Activated gamma-delta T cell treated with Interleukin-2 at 50 U/mL for 16 hours (primary cell): ENCODE results near the gene MTSS2.

Experiments used
- DNase-seq: peaks from one replicate; pipeline ENCODE4 v3.0.0-alpha.2; 2020

MTSS2 gene, protein sequence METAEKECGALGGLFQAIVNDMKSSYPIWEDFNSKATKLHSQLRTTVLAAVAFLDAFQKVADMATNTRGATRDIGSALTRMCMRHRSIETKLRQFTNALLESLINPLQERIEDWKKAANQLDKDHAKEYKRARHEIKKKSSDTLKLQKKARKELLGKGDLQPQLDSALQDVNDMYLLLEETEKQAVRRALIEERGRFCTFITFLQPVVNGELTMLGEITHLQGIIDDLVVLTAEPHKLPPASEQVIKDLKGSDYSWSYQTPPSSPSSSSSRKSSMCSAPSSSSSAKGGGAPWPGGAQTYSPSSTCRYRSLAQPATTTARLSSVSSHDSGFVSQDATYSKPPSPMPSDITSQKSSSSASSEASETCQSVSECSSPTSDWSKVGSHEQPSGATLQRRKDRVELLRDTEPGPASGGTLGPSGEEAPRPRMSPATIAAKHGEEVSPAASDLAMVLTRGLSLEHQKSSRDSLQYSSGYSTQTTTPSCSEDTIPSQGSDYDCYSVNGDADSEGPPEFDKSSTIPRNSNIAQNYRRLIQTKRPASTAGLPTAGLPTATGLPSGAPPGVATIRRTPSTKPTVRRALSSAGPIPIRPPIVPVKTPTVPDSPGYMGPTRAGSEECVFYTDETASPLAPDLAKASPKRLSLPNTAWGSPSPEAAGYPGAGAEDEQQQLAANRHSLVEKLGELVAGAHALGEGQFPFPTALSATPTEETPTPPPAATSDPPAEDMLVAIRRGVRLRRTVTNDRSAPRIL

GRCh38 chr16:70685938-70686375 lies at the start of gene MTSS2:
MTSS2 (minus strand) TSS chr16:70686053; CDS start chr16:70685791, 262 bp downstream.
- DNase-seq: no peak

GRCh38 chr16:70735141-70735979 lies 49.5 kb upstream of the MTSS2 start:
- no peak for DNase-seq

- no peak for DNase-seq
These were observed 48.8 kb upstream of the MTSS2 start for GRCh38 chr16:70734522-70735095.

GRCh38 chr16:70730944-70731343 lies 45.1 kb upstream of the MTSS2 start:
- no peak for DNase-seq

DNA sequence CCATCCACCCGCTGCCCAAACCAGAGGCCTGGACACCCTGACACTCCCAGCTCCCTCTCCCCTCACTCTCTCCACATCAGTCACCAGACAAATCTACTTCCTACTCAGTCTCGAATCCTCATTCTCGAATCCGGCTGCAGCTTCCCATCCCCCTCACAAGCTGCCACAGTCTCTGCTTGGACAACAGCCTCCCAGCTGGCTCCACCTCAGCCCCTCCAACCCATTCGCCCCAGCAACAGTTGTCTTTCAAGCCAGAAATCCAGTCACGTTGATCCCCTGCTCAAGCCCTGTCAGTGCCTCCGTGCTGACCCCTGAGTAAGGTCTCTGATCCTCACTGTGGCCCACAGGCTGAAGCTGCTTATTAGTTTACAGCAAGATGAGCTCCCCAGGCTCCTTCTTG lies 44.2 kb upstream of the MTSS2 start:
- no peak for DNase-seq

DNA sequence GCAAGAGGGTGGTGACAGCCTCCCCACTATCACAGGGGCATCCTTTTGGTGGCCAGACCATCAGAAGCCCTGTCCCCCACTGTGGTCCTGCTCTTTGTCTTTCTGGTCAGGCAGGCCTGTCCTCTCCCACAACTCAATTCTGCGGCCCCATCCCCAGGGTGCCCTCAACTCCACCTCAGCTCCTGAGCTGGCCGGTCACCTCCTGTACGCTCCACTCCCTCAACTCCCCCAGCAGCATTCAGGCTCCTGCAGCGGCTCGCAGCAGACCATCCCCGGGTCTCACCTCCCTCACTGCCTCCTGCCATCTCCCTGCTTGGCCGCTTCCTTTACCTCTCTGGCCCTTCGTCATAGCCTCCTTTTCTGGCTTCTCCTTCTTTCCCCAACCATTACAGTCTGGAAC lies 43.4 kb upstream of the MTSS2 start:
- no peak for DNase-seq

GRCh38 chr16:70728150-70728549 lies 42.3 kb upstream of the MTSS2 start:
- DNase-seq: no peak

GRCh38 chr16:70726892-70727361 lies 41.1 kb upstream of the MTSS2 start:
- no peak for DNase-seq

GRCh38 chr16:70725912-70726828 lies 40.3 kb upstream of the MTSS2 start:
- no peak for DNase-seq

DNA sequence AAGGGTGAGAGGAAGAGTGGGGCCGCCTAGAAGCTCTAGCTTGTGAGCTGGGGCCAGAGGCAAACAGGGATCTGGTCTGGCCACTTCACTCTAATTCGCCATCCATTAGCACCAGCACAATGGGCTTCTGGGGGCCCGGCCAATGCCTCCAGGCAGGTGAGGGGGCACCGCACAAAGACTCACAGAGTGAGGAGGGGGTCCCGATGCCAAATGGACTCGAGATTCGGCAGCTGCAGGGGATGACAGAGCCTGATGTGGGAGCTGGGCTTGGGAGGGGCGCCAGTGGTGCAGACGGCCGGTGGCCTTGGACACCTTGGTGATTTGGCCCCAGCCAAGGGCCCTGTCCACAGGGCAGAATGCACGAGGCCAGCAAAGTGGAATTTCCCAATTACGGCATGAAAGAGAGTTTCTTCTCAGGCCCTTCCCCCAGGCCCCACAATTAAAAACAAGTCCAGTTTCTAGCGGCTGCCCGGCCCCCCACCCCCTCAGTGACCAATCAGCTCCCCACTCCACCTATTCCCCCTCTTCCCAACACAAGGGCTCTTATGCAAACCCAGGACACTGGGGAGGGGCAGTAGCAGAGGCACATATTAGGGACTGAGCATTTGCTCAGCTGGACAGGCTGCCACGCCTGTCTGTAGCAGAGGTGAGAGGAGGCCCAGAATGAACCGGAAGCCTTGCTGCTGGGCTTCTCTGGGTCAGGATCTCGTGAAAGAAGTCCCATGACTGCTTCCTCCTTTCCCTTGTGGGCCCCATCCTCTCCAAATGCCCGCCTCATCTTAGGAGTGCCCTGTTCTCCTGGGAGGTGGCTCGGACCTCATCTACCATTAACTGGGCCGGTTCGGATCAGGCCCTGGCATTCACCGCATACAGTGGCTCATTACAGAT lies 39.4 kb upstream of the MTSS2 start:
- no peak for DNase-seq

DNA sequence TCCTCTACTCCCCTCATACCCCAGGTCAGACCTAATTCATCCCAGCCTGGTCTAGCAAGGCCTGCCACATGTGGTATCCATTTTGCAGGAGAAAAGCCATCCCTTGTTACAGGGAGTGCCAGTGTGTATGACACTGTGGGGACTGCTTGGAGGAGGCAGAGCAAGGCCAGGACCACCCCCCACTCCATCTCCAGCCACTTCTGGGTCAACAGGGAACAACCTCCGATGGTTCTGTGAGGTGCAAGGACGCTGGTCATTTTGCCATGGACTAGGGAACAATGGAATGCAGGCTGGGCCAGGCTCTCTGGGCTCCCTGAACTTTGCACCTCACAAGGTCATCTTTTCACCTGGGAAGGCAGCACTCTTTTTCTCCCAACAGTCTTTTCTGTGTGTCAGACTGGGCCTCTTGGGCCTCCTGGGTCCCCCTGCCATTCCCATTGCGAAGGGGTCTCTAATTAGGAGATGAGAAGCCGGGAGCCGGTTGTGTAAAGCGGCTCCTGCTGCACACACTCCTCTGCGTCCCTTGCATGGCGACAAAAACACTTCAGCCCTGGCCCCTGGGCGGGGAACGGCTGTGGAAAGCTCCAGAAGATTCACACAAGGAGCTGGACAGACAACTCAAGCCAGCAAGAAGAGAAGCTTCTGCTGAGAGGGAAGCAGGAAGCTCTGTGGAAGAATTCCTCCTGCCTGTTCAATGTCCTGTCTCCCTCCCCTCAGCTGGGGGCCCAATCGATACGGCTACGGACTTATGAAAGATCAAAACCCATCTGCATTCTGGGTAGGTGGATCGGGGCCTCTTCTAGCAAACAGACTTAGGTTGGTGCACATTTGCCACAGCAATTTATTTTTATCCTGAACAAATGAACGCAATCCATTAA lies 38.5 kb upstream of the MTSS2 start:
- no peak for DNase-seq

DNA sequence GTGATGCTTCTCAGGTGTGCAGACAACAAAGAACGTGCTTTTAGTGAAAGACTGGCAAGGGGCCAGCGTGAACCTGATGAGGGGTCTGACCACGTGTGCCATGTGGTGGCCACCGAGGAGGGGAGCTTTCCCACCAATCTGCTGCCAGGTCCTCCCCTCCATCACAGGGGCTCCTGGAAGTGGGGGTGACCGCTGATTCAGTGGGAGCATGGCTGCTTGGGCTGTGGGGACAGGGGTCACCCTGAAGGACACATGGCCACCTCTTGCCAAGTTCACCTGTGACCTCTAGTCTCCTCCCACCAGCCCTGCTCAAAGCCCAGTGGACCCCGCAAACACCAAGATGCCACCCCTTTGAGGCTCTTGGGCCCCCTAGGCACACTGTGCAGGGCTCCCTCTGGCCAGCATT lies 37.9 kb upstream of the MTSS2 start:
- no peak for DNase-seq

- DNase-seq: no peak
These were observed 35.5 kb upstream of the MTSS2 start for GRCh38 chr16:70721202-70721963.

GRCh38 chr16:70720425-70721201 lies 34.8 kb upstream of the MTSS2 start:
- no peak for DNase-seq

GRCh38 chr16:70717065-70717464 lies 31.2 kb upstream of the MTSS2 start:
- no peak for DNase-seq

DNA sequence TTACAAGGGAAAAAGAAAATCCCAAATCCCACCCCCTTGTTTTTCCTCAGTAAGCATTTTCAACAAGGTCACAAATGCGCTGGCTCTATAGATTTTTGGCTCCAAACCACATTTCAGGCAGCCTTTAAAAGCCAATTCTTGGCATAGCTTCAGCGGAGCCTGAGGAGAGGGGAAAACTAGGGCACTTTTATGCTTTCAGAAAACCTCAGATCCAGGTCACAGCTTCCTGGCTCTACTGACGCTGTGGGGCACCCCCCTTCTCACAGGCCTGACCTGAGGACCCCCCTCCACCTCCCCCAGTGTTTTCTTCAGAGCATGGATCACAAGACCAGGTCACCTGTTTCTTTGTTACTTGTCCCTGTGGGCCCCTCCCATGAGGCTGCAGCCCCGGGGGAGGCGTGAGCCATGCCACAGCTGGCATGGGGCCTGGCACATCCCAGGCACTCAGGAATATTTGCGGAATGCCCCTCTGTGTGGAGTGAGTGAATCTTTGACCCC lies 30.1 kb upstream of the MTSS2 start:
- DNase-seq: no peak

DNA sequence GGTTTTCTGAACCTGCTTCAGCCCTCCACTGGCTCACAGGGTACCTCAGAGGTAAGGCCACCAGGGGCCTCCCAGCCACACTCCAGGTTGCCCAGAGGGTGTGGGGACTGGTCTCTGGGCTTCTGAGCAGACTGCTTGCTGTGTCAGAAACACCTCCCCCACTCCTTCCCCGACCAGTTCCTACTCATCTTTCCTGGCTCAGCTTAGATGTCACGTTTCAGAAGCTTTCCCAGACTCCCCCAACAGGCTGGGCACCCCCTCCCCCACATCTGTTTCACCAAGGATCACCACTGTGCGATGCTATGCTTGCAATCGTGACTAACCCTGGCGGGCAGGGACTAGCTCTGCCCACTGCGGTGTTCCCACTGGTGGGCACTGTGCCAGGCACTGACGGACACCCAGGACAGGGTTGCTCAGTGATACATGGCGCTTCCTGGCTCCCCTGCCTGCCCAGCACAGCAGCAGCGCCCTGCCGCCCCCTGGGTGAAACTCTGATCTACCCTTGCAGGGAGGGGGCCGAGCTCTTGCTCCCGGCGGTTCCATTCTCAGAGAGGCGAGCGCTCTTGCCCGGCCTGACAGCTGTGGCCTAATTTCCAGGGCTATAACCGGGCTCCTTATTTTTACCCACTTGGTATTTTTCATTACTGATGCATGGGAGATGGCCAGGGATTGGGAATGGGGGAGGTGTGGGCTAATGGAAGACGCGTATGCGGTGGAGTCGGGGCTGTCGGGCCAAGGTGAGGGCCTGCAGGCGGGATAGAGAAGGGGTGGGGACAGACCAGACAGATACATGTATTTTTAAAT lies 29.4 kb upstream of the MTSS2 start:
- no peak for DNase-seq
